ENCODE data around the gene APOLD1. TPM values are rescaled to one million over a fixed set of nuclear protein-coding genes. Genes with fewer than 3 reads are reported as not detected.

Gene APOLD1
- total RNA-seq, 2 donors from 2014 or later = 36.0 to 56.7 TPM

GRCh38 chr12:12779007-12779406 lies 6.5 kb upstream of the APOLD1 start:
- intact Hi-C loops (cut with DNase I) = no loop called here
- ATAC-seq (no peak), DNase-seq (no peak)

- ATAC-seq (peak; percentile 40 to 41), DNase-seq (no peak)
- intact Hi-C loops (cut with DNase I) = no loop called here
Observed at GRCh38 chr12:12779529-12779928, 5.9 kb upstream of the APOLD1 start.

- no peak for ATAC-seq
- no peak for DNase-seq
- intact Hi-C loops (cut with DNase I) = loop anchor here in 1 of 2 donors (10.0 kb wide), 1 partner anchor 59 kb away; no protein-coding TSS in a partner anchor
Observed at GRCh38 chr12:12784116-12784515, 1.3 kb upstream of the APOLD1 start.

DNA sequence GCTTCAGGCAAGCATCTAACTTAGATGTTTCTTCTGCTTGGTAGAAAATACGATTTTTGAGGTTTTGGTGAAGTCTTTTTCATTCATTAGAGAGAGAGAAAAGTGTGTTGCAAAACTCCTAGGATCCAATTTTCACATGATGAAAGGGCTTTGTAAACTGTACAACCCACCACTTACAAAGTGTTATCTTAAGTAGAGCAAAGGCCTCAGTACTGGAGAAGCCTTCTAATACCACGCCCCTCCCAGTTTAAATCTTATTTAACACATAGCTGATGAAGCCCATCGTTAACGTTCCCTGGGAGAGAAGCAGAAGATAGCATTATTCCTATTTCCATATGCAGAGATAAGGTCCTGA lies 869 bp downstream of the APOLD1 start:
- ATAC-seq = peak; percentile 8 to 23
- intact Hi-C loops (cut with DNase I) = loop anchor here (5.0 to 10.0 kb wide), 2 partner anchors 62 to 69 kb away; partner anchors contain the start of gene CDKN1B (in 1 of the 2)
- DNase-seq = no peak

- intact Hi-C loops (cut with DNase I) = loop anchor here (5.0 to 10.0 kb wide), 2 partner anchors 62 to 70 kb away; partner anchors contain the start of gene CDKN1B (in 1 of the 2)
Observed at GRCh38 chr12:12786706-12787601, 1.5 kb downstream of the APOLD1 start.

GRCh38 chr12:12788131-12788530 lies 2.7 kb downstream of the APOLD1 start:
- DNase-seq (no peak), ATAC-seq (no peak)
- intact Hi-C loops (cut with DNase I) = loop anchor here (5.0 to 10.0 kb wide), 2 partner anchors 63 to 71 kb away; partner anchors contain the start of gene CDKN1B (in 1 of the 2)

More at GRCh38 chr12:12786706-12787601, 1.5 kb downstream of the APOLD1 start:
- ATAC-seq (peak; percentile 94), DNase-seq (peak; percentile 84)

DNA sequence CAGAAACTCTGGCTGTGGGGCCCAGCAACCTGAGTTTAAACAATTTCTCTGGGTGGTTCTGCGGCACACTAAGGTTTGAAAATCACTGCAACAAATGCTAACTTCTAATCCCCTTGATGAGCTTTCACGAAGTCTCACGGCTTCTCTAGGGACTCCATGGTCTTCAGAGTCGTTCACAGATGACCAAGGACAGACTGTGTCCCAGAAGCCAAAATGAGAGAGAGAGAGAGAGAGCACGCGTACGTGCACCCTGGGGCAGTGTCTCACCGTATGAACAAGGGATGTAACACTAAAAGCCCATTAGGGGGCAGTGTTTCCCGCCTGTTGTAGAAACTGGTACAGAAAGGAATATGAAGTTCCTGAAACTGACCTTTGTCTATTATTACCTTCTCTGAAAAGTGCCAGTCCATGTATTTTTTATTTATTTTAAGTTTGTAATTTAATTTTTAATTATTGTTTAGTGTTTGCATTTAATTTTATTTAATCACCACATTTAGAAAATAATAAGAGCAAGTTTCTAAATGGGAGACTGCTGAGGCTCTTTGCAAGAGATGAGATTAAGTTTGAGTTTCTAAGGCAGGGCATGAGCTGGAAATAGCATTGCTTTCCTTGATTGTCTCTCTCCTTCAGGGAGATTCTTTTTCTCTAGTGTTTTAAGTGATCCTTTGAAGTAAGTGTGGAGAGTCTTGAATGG lies 3.4 kb downstream of the APOLD1 start:
- peak; percentile 62 for DNase-seq
- peak; percentile 19 to 45 for ATAC-seq
- intact Hi-C loops (cut with DNase I) = loop anchor here (5.0 to 10.0 kb wide), 2 partner anchors 64 to 72 kb away; partner anchors contain the start of gene CDKN1B (in 1 of the 2)

GRCh38 chr12:12790956-12791355 lies 5.5 kb downstream of the APOLD1 start:
- DNase-seq (no peak), ATAC-seq (no peak)
- intact Hi-C loops (cut with DNase I) = no loop called here

- ATAC-seq (peak; percentile 17 to 27), DNase-seq (no peak)
- intact Hi-C loops (cut with DNase I) = no loop called here
Observed at GRCh38 chr12:12791756-12792369, 6.4 kb downstream of the APOLD1 start.

- intact Hi-C loops (cut with DNase I) = no loop called here
- DNase-seq (no peak), ATAC-seq (no peak)
Observed at GRCh38 chr12:12792421-12792820, 7.0 kb downstream of the APOLD1 start.

- intact Hi-C loops (cut with DNase I) = no loop called here
- DNase-seq = no peak
- no peak for ATAC-seq
Observed at GRCh38 chr12:12794686-12795085, 9.2 kb downstream of the APOLD1 start.

GRCh38 chr12:12796171-12796570 lies 10.7 kb downstream of the APOLD1 start:
- DNase-seq (no peak), ATAC-seq (no peak)
- intact Hi-C loops (cut with DNase I) = no loop called here

- intact Hi-C loops (cut with DNase I) = no loop called here
- DNase-seq = no peak
Observed at GRCh38 chr12:12796928-12797793, 11.7 kb downstream of the APOLD1 start.

DNA sequence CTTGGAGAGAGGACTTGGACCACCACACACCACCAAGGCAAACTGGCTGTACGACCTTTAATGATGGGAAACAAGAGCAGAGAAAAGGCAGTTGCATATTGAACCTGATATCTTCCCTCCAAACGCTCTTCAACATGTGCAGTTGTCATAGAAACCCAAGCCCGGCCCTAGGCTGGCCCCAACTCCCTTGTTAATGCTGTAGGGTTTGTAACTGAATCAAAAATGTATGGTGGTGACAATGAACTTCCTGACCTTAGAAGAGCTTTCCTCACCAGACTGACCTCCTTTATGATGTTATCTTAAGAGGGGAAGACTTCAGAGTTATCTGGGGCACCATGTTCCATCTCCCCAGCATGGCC lies 12.3 kb downstream of the APOLD1 start:
- ATAC-seq = no peak
- intact Hi-C loops (cut with DNase I) = no loop called here
- no peak for DNase-seq

More at GRCh38 chr12:12796928-12797793, 11.7 kb downstream of the APOLD1 start:
- ATAC-seq = no peak

- intact Hi-C loops (cut with DNase I) = no loop called here
- ATAC-seq = no peak
- DNase-seq = no peak
Observed at GRCh38 chr12:12798480-12798879, 13.0 kb downstream of the APOLD1 start.

DNA sequence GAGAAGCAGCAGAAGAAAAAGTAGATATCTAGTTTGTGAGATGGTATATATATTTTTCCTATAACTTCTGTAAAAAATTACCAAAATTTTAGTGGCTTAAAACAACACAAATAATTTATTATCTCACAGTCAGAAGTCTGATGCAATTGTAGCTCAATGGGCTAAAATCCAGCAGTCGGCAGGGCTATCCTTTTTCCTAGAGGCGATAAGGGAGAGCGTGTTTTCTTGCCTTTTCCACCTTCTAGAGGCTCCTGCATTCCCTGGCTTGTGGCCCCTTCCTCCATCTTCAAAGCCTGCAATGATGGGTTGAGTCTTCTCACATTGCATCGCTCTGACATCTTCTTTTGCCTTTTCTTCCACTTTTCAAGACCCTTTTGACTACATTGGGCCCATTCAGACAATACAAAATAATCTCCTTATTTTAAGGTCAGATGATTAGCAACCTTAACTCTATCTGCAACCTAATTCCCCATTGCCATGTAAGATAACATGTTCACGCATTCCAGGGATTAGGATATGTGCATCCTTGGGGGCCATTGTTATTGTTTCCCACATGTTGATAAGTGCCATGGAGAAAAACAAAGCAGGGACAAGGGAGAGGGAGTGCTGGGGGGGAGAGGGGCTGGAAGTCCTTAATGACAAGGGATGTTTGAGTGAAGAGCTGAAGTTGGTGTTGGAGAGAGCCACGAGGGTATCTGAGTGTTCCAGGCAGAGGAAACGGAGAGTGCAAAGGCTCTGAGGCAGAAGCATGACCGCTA lies 13.9 kb downstream of the APOLD1 start:
- intact Hi-C loops (cut with DNase I) = no loop called here
- ATAC-seq = no peak
- no peak for DNase-seq

DNA sequence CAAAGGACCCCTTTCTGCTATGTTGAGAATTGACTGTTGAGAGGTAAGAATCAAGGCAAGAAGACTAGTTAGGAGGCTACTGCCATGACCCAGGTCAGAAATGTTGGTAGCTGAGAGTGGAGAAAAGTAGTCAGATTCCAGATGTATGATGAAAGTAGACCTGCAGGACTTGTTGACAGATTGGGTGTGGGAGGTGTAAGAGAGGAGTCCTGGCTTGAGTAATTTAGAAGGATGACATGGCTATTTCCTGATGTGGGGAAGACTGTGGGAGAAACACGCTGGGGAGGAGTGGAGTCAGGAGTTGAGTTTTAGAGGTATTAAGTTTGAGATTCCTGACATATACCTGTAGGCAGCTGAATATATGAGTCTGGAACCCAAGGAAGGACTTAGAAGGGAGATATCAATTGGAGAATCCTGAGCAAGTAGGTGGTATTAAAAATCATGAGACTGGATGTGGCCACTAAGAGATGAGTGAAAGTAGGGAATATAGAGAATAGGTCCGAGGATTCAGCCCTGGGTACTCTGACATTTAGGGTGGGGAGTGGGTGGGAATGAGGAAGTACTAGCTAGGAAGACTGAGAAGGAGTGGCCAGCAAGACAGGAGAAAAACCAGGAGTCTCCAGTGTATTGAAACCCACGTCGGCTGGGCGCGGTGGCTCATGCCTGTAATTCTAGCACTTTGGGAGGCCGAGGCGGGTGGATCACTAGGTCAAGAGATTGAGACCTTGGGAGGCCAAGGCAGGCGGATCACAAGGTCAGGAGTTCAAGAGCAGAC lies 15.1 kb downstream of the APOLD1 start:
- peak in 1 of 2 donors; percentile 79 for ATAC-seq
- no peak for DNase-seq
- intact Hi-C loops (cut with DNase I) = no loop called here

Data from left cardiac atrium (tissue), 4 donors.